A549 (cell line): Measurements from ENCODE around the gene LRRC46. TPM values are rescaled to one million over a fixed set of nuclear protein-coding genes. Genes with fewer than 3 reads are reported as not detected.

Experiments
- ATAC-seq, 2 experiments: fragments of 200-7000 bp in 1 of 2; fragments of >200 bp in 1 of 2; cut with Nextera tagmentation in 1 of 2; cut with Tn5 transposase in 1 of 2; 3 replicates each; pipeline versions ENCODE4 v1.8.0 to v1.9.1; 2018 to 2020; ENCODE audit warnings: mild to moderate bottlenecking in 1 of 2, moderate library complexity in 1 of 2
- CTCF ChIA-PET: fragments of 300-600 bp; sonication (Branson Sonifier 250); formaldehyde crosslinking; extraction: SDS; loops from one replicate; lab custom pipeline; 2021; ENCODE audit warnings: antibody characterized with exemption, inconsistent platforms; lab: Yijun Ruan, JAX
- POLR2A ChIA-PET: fragments of 350-600 bp; formaldehyde crosslinking; extraction: SDS; loops from one replicate; lab custom pipeline; 2021; ENCODE audit warnings: antibody characterized with exemption, inconsistent platforms; lab: Yijun Ruan, JAX
- DNase-seq, 2 experiments: peaks; one replicate each; pipeline versions ENCODE4 v3.0.0 to v3.0.0-alpha.2; 2011 to 2016; ENCODE audit warnings: low read depth in 1 of 2, low spot score in 1 of 2
- FAIRE-seq: peaks from 2 replicates; lab custom pipeline; 2011; peaks lifted over from hg19 to GRCh38; lab: Jason Lieb, UNC
- H3K27ac ChIP-seq, 2 experiments: fragments of >200 bp; sonication (Bioruptor Twin); formaldehyde crosslinking; 3 replicates each; pipeline ENCODE4 v1.5.1; 2016 to 2017
- H3K4me1 ChIP-seq: fragments of >200 bp; sonication (Bioruptor Twin); formaldehyde crosslinking; 3 replicates; pipeline ENCODE4 v1.6.1; 2016
- H3K4me2 ChIP-seq: fragments of >200 bp; sonication (Bioruptor Twin); formaldehyde crosslinking; 3 replicates; pipeline ENCODE4 v1.6.1; 2016
- H3K4me3 ChIP-seq: fragments of >200 bp; sonication (Bioruptor Twin); formaldehyde crosslinking; 3 replicates; pipeline ENCODE4 v1.5.1; 2016
- H3K9me3 ChIP-seq: fragments of >200 bp; sonication (Bioruptor Twin); formaldehyde crosslinking; 3 replicates; pipeline ENCODE4 v1.6.1; 2016
- BHLHE40 ChIP-seq: IDR thresholded peaks from 2 replicates; pipeline ENCODE4 v1.6.1; 2012; ENCODE audit warnings: low read depth, low read length, inconsistent platforms
- CHD2 ChIP-seq: fragments of 150-350 bp; IDR thresholded peaks from 2 replicates; pipeline ENCODE4 v1.6.1; 2014; ENCODE audit warnings: low read length; ENCODE audit not compliant: partially characterized antibody
- CHD4 ChIP-seq: fragments of 200-600 bp; sonication (generic); IDR thresholded peaks from 2 replicates; pipeline ENCODE4 v1.6.1; 2016; ENCODE audit warnings: antibody characterized with exemption, mild to moderate bottlenecking, borderline replicate concordance
- EHF ChIP-seq: fragments of 250-450 bp; sonication (Bioruptor Pico); IDR thresholded peaks from 2 replicates; pipeline ENCODE4 v1.5.0; 2020; ENCODE audit warnings: mild to moderate bottlenecking
- EP300 ChIP-seq, 2 experiments: fragments of >200 bp; sonication (Bioruptor Twin); formaldehyde crosslinking; IDR thresholded peaks; 2 replicates in 1 of 2; 3 replicates in 1 of 2; pipeline ENCODE4 v1.6.1; 2016 to 2017
- ESRRA ChIP-seq: fragments of 150-350 bp; IDR thresholded peaks from 2 replicates; pipeline ENCODE4 v1.6.1; 2014; ENCODE audit warnings: mild to moderate bottlenecking, low read length, borderline replicate concordance
- FOSB ChIP-seq: fragments of 250-450 bp; sonication (Bioruptor Pico); IDR thresholded peaks from 2 replicates; pipeline ENCODE4 v1.5.0; 2020; ENCODE audit warnings: mild to moderate bottlenecking, moderate library complexity
- FOSL2 ChIP-seq, 2 experiments: fragments of 450-650 bp in 1 of 2; fragments of >200 bp in 1 of 2; sonication (Bioruptor Twin) in 1 of 2; formaldehyde crosslinking; IDR thresholded peaks; 2 replicates each; pipeline versions ENCODE4 v1.5.0 to v1.6.1; 2016 to 2020; ENCODE audit warnings: mild to moderate bottlenecking in 1 of 2, moderate library complexity in 1 of 2
- FOXS1 ChIP-seq: fragments of 250-450 bp; sonication (Bioruptor Pico); IDR thresholded peaks from 2 replicates; pipeline ENCODE4 v1.5.0; 2020; ENCODE audit warnings: mild to moderate bottlenecking, moderate library complexity
- GATA3 ChIP-seq: IDR thresholded peaks from 2 replicates; pipeline ENCODE4 v1.6.1; 2012; ENCODE audit warnings: borderline replicate concordance
- HDAC2 ChIP-seq: fragments of 200-600 bp; sonication (generic); IDR thresholded peaks from 2 replicates; pipeline ENCODE4 v1.6.1; 2016
- HEYL ChIP-seq: fragments of 250-450 bp; sonication (Bioruptor Pico); IDR thresholded peaks from 2 replicates; pipeline ENCODE4 v1.8.0; 2021; ENCODE audit warnings: mild to moderate bottlenecking, moderate library complexity
- HOXA7 ChIP-seq: fragments of 250-450 bp; sonication (Bioruptor Pico); IDR thresholded peaks from 2 replicates; pipeline ENCODE4 v1.5.0; 2020; ENCODE audit warnings: mild to moderate bottlenecking, moderate library complexity
- KDM5A ChIP-seq: fragments of 200-600 bp; sonication (generic); IDR thresholded peaks from 2 replicates; pipeline ENCODE4 v1.6.1; 2016; ENCODE audit warnings: antibody characterized with exemption, mild to moderate bottlenecking
- MAFK ChIP-seq: fragments of 450-650 bp; IDR thresholded peaks from 2 replicates; pipeline ENCODE4 v1.6.1; 2014; ENCODE audit not compliant: partially characterized antibody
- POLR2A ChIP-seq: IDR thresholded peaks from 2 replicates; pipeline ENCODE4 v1.6.1; 2012; ENCODE audit warnings: mild to moderate bottlenecking, low read length
- RAD21 ChIP-seq, 2 experiments: fragments of >200 bp in 1 of 2; sonication (Bioruptor Twin) in 1 of 2; formaldehyde crosslinking in 1 of 2; IDR thresholded peaks in 1 of 2; conservative IDR thresholded peaks in 1 of 2; 2 replicates in 1 of 2; 3 replicates in 1 of 2; pipeline ENCODE4 v1.6.1; 2012 to 2018; ENCODE audit warnings: inconsistent platforms in 1 of 2
- SMC3 ChIP-seq: fragments of >200 bp; sonication (Bioruptor Twin); formaldehyde crosslinking; IDR thresholded peaks from 3 replicates; pipeline ENCODE4 v1.6.1; 2018; ENCODE audit warnings: inconsistent platforms
- TP53 ChIP-seq: fragments of 250-450 bp; sonication (Bioruptor Pico); IDR thresholded peaks from 2 replicates; pipeline ENCODE4 v1.5.0; 2021; ENCODE audit warnings: mild to moderate bottlenecking, moderate library complexity
- WGBS: methylation state at CpG from one replicate; pipeline ENCODE4 v1.1.6; 2017; ENCODE audit errors: missing lambda C conversion rate; 5-methylcytosine and 5-hydroxymethylcytosine counted together
- polyA plus RNA-seq, 4 experiments: library from polyadenylated mRNA; depleted of rRNA in 3 of 4; stranded (reverse); fragments of >200 nt; fragmentation: RNase III in 1 of 4; extraction: RNeasy Plus Mini Kit Qiagen cat#74134 plus additional on column Dnase treatment in 1 of 4; gene quantifications; 2 replicates in 3 of 4; 3 replicates in 1 of 4; pipeline ENCODE4 v1.2.3, GENCODE V29; 2011 to 2017
- TF ChIP-seq, protein P1 (sequence below): fragments of >200 bp; sonication (Bioruptor Twin); formaldehyde crosslinking; IDR thresholded peaks from 3 replicates; pipeline ENCODE4 v1.5.1; 2016

The LRRC46 gene
- polyA plus RNA-seq, 2 of the 4 experiments (the other 2 are of a cell fraction): 2.7 to 3.0 TPM

DNA sequence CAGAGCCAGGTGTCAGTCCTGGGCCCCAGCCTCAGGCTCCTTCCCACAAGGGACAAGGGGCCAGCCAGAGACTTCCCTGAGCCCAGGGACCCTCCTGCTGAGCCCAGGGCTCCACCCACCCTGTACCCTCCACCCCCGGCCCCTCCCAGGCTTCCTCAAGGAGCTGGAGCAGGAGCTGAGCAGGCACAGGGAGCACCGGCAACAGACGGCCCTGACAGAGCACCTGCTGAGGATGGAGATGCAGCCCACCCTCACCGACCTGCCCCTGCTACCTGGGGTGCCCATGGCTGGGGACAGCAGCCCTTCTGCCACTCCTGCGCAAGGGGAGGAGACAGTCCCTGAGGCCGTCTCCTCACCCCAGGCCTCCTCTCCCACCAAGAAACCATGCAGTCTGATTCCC, 5.1 kb downstream of the LRRC46 start:
- no peak for DNase-seq

GRCh38 chr17:47837401-47838039, 6.0 kb downstream of the LRRC46 start:
- Histone ChIP-seq H3K4me2 (no peak overlapping the region), H3K27ac (no peak overlapping the region), H3K9me3 (no peaks in the 10 kb centered on the region), H3K4me3 (no peak overlapping the region), H3K4me1 (peaks cover 14% of the 10 kb centered on the region)
- TF ChIP-seq POLR2A: no peak
- TF ChIP-seq ESRRA: no peak
- TF ChIP-seq, protein P1, sequence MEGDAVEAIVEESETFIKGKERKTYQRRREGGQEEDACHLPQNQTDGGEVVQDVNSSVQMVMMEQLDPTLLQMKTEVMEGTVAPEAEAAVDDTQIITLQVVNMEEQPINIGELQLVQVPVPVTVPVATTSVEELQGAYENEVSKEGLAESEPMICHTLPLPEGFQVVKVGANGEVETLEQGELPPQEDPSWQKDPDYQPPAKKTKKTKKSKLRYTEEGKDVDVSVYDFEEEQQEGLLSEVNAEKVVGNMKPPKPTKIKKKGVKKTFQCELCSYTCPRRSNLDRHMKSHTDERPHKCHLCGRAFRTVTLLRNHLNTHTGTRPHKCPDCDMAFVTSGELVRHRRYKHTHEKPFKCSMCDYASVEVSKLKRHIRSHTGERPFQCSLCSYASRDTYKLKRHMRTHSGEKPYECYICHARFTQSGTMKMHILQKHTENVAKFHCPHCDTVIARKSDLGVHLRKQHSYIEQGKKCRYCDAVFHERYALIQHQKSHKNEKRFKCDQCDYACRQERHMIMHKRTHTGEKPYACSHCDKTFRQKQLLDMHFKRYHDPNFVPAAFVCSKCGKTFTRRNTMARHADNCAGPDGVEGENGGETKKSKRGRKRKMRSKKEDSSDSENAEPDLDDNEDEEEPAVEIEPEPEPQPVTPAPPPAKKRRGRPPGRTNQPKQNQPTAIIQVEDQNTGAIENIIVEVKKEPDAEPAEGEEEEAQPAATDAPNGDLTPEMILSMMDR: no peak
- no peak for TF ChIP-seq FOSB
- no peak for FAIRE-seq
- ChIA-PET CTCF (interaction anchor here (0.6 to 36.3 kb wide), 15 partner anchors 7 to 337 kb away, joined by 3 to 1860 read pairs (median 5); partner anchors contain the start of genes CDK5RAP3, OSBPL7, SP2 and SP6), POLR2A (interaction anchor here (2.0 kb wide), 1 partner anchor 58 kb away, joined by 11 read pairs; the partner anchor contains the start of gene SP2)
- ATAC-seq: no peak
- 88% methylated on average over 13 of the region's 13 CpGs for WGBS
- no peak for DNase-seq

More for the DNA sequence above, 5.1 kb downstream of the LRRC46 start:
- ChIA-PET POLR2A (interaction anchor here (2.0 kb wide), 1 partner anchor 59 kb away, joined by 11 read pairs; the partner anchor contains the start of gene SP2), CTCF (interaction anchor here (0.5 to 36.3 kb wide), 15 partner anchors 8 to 336 kb away, joined by 3 to 1860 read pairs (median 4); partner anchors contain the start of genes CDK5RAP3, OSBPL7 and SP2)
- no peaks in the 10 kb centered on the region for H3K9me3 ChIP-seq
- TF ChIP-seq, protein P1: no peak
- TF ChIP-seq HDAC2 (no peak), EHF (CRISPR knock-in tag) (no peak), SMC3 (no peak)
- H3K27ac ChIP-seq: no peak overlapping the region
- WGBS: 88% methylated on average over 3 of the region's 6 CpGs
- no peak overlapping the region for H3K4me3 ChIP-seq
- ATAC-seq (no peak), FAIRE-seq (no peak)
- H3K4me1 ChIP-seq: peaks cover 15% of the 10 kb centered on the region
- H3K4me2 ChIP-seq: no peak overlapping the region

DNA sequence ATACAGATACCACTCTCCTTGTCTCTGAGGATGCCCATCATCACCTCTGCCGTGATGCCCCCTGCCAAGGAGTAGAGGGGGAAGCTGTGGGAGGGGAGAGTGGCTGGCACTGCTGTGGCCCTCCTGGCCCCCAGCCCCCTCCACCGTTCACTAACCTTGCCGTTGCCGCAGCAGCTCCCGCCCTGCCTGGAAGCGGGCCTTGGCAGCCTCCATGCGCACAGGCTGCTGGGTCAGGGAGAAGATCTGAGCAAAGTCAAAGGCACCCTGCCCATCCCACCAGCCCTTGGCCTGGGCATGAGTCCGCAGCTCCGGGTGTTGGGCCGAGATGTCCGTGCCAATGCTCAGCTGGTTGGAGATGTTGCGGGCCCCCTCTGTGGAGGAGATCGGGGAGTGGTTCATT, 7.2 kb downstream of the LRRC46 start:
- CTCF ChIA-PET: interaction anchor here (2.1 to 36.3 kb wide), 8 partner anchors 6 to 179 kb away, joined by 10 to 1860 read pairs (median 54); partner anchors contain the start of genes CDK5RAP3, LRRC46, MRPL10 and SP2
- no peak for FAIRE-seq
- no peak overlapping the region for H3K4me2 ChIP-seq
- no peak for TF ChIP-seq MAFK
- no peak for TF ChIP-seq FOSB
- no peak for TF ChIP-seq GATA3
- no peak for TF ChIP-seq HOXA7 (CRISPR knock-in tag)
- no peak for TF ChIP-seq CHD2
- TF ChIP-seq BHLHE40: no peak
- TF ChIP-seq TP53: no peak
- TF ChIP-seq RAD21 (conservative IDR thresholded peaks at IDR 0.05 in 1 of 2, IDR thresholded peaks at IDR 0.05 in 1 of 2): no peak
- no peak for TF ChIP-seq HEYL (CRISPR knock-in tag)
- TF ChIP-seq FOXS1: no peak
- no peak for TF ChIP-seq FOSL2 (IDR thresholded peaks at IDR 0.05)
- no peak for TF ChIP-seq FOSL2 (CRISPR knock-in tag; IDR thresholded peaks at IDR 0.05)
- no peak for TF ChIP-seq KDM5A
- TF ChIP-seq CHD4: no peak
- no peak for TF ChIP-seq EP300 (IDR thresholded peaks at IDR 0.05)
- TF ChIP-seq, all 56 proteins: peak for 0
- H3K27ac ChIP-seq: no peak overlapping the region
- DNase-seq (no peak), ATAC-seq (no peak)
- POLR2A ChIA-PET: no interaction called here
- 93% methylated on average over 13 of the region's 13 CpGs for WGBS
- H3K4me3 ChIP-seq: no peak overlapping the region
- peaks cover 22% of the 10 kb centered on the region for H3K4me1 ChIP-seq
- no peaks in the 10 kb centered on the region for H3K9me3 ChIP-seq
